Calu3 (cell line): ENCODE data around the gene TNFRSF8. TPM values are rescaled to one million over a fixed set of nuclear protein-coding genes. Genes with fewer than 3 reads are reported as not detected.

Experiments
- BruUV-seq: library from RNA; stranded (reverse); fragments of 400-500 nt; replicated peaks from 2 replicates; lab custom pipeline; 2021; lab: Mats Ljungman, UMichigan
- CTCF ChIA-PET: fragments of 300-600 bp; sonication (Branson Sonifier 250); formaldehyde crosslinking; loops from one replicate; lab custom pipeline; 2022; ENCODE audit warnings: antibody characterized with exemption; lab: Charles Lee
- DNase-seq: peaks from one replicate; pipeline ENCODE4 v3.0.0; 2022
- H3K27ac Mint-ChIP-seq: one replicate; pipeline ENCODE4 v1.8.0; 2022; ENCODE audit warnings: mixed read lengths; ENCODE audit not compliant: unreplicated experiment
- H3K27me3 Mint-ChIP-seq: one replicate; pipeline ENCODE4 v1.8.0; 2022; ENCODE audit warnings: mixed read lengths; ENCODE audit not compliant: unreplicated experiment
- H3K36me3 Mint-ChIP-seq: one replicate; pipeline ENCODE4 v1.8.0; 2022; ENCODE audit warnings: mild to moderate bottlenecking, moderate library complexity, mixed read lengths; ENCODE audit not compliant: insufficient read depth, unreplicated experiment
- H3K4me1 Mint-ChIP-seq: one replicate; pipeline ENCODE4 v1.8.0; 2022; ENCODE audit warnings: mild to moderate bottlenecking, low read depth, mixed read lengths; ENCODE audit not compliant: unreplicated experiment
- H3K4me3 Mint-ChIP-seq: one replicate; pipeline ENCODE4 v1.8.0; 2022; ENCODE audit warnings: mild to moderate bottlenecking, low read depth, moderate library complexity, mixed read lengths; ENCODE audit not compliant: unreplicated experiment
- H3K9me3 Mint-ChIP-seq: one replicate; pipeline ENCODE4 v1.8.0; 2022; ENCODE audit warnings: low read depth, mixed read lengths; ENCODE audit not compliant: unreplicated experiment
- CTCF ChIP-seq: fragments of 200-600 bp; IDR thresholded peaks from one replicate; pipeline ENCODE4 v1.8.0; 2022; ENCODE audit warnings: antibody characterized with exemption; ENCODE audit not compliant: unreplicated experiment
- intact Hi-C: fragments of 100-400 bp; cut with micrococcal nuclease; formaldehyde crosslinking; loops from one replicate; pipeline ENCODE4 v1.10.0; 2022; ENCODE audit not compliant: unreplicated experiment
- total RNA-seq: library from RNA; stranded (reverse); gene quantifications from 2 replicates; pipeline ENCODE4 v1.2.3, GENCODE V29; 2022

TNFRSF8 gene
- total RNA-seq, 1 experiment from 2014 or later, result not detected

- TF ChIP-seq CTCF, result no peak
These were observed 46.9 kb upstream of the TNFRSF8 start for GRCh38 chr1:12016182-12016581.

GRCh38 chr1:12019858-12020509 lies 43.1 kb upstream of the TNFRSF8 start:
- Mint-ChIP-seq H3K27me3 (no peaks in the 10 kb centered on the region), H3K27ac (no peak overlapping the region), H3K9me3 (no peaks in the 10 kb centered on the region), H3K36me3 (peaks cover 13% of the 10 kb centered on the region), H3K4me3 (peak overlapping the region; percentile 71), H3K4me1 (no peaks in the 10 kb centered on the region)
- intact Hi-C loops, result no loop called here
- no peak for DNase-seq
- TSS peak; percentile 29 for BruUV-seq
- TF ChIP-seq CTCF, result no peak
- CTCF ChIA-PET, result no interaction called here

More at GRCh38 chr1:12016182-12016581, 46.9 kb upstream of the TNFRSF8 start:
- Mint-ChIP-seq H3K4me3 (no peak overlapping the region), H3K9me3 (no peaks in the 10 kb centered on the region), H3K27ac (no peak overlapping the region), H3K36me3 (peaks cover 22% of the 10 kb centered on the region), H3K4me1 (peaks cover 6% of the 10 kb centered on the region), H3K27me3 (no peaks in the 10 kb centered on the region)
- no peak for DNase-seq
- CTCF ChIA-PET, result no interaction called here
- BruUV-seq, result no TSS peak
- intact Hi-C loops, result no loop called here

GRCh38 chr1:12021616-12022015 lies 41.5 kb upstream of the TNFRSF8 start:
- no TSS peak for BruUV-seq
- no peak for TF ChIP-seq CTCF
- CTCF ChIA-PET, result no interaction called here
- H3K4me3 Mint-ChIP-seq, result no peak overlapping the region
- no peaks in the 10 kb centered on the region for H3K27me3 Mint-ChIP-seq
- DNase-seq, result no peak
- H3K36me3 Mint-ChIP-seq, result peaks cover 17% of the 10 kb centered on the region
- intact Hi-C loops, result no loop called here
- no peak overlapping the region for H3K27ac Mint-ChIP-seq
- H3K9me3 Mint-ChIP-seq, result no peaks in the 10 kb centered on the region
- no peaks in the 10 kb centered on the region for H3K4me1 Mint-ChIP-seq

- intact Hi-C loops, result no loop called here
- no peaks in the 10 kb centered on the region for H3K4me1 Mint-ChIP-seq
- CTCF ChIA-PET, result no interaction called here
- H3K36me3 Mint-ChIP-seq, result peaks cover 17% of the 10 kb centered on the region
- H3K27me3 Mint-ChIP-seq, result no peaks in the 10 kb centered on the region
- no peak for DNase-seq
- no peaks in the 10 kb centered on the region for H3K9me3 Mint-ChIP-seq
- H3K27ac Mint-ChIP-seq, result no peak overlapping the region
- no TSS peak for BruUV-seq
- no peak overlapping the region for H3K4me3 Mint-ChIP-seq
- TF ChIP-seq CTCF, result no peak
These were observed 41.1 kb upstream of the TNFRSF8 start for GRCh38 chr1:12022036-12022435.
